Stimulated activated naive CD8-positive, alpha-beta T cell treated with anti-CD3 and anti-CD28 coated beads, Interleukin-15, amount 100 ng/mL, for 72 hours (primary cell): ENCODE results near the gene UCHL5.
A peak's percentile ranks its signal among the peaks of the same experiment; 100 is the strongest.
"Not testable (repeated sequence)": the region's sequence is repeated elsewhere in the genome, so short reads cannot be mapped to it uniquely, and the experiment has no call there.

Source experiments
- ATAC-seq: fragments of 150-1000 bp; cut with Tn5 transposase; 2 replicates; pipeline ENCODE4 v1.10.0; 2021; ENCODE audit warnings: mild to moderate bottlenecking, moderate library complexity
- DNase-seq, 2 donors: peaks; one replicate each; pipeline ENCODE4 v3.0.0; 2021 to 2022
- H3K27ac Mint-ChIP-seq, 2 donors: one replicate each; pipeline ENCODE4 v1.8.0; 2022; ENCODE audit warnings: mild to moderate bottlenecking in 2 of 2, mixed read lengths in 2 of 2, moderate library complexity in 2 of 2
- H3K27me3 Mint-ChIP-seq: one replicate; pipeline ENCODE4 v1.8.0; 2022; ENCODE audit warnings: mixed read lengths
- H3K4me1 Mint-ChIP-seq: one replicate; pipeline ENCODE4 v1.8.0; 2022; ENCODE audit warnings: mild to moderate bottlenecking, mixed read lengths
- H3K4me3 Mint-ChIP-seq, 2 donors: one replicate each; pipeline ENCODE4 v1.8.0; 2022; ENCODE audit warnings: mild to moderate bottlenecking in 2 of 2, mixed read lengths in 2 of 2, moderate library complexity in 1 of 2
- H3K9me3 Mint-ChIP-seq, 2 donors: one replicate each; pipeline ENCODE4 v1.8.0; 2022; ENCODE audit warnings: mixed read lengths in 2 of 2

UCHL5 gene

GRCh38 chr1:193040011-193040410 is 19.1 kb downstream of the UCHL5 start:
- ATAC-seq, result no peak
- Mint-ChIP-seq H3K4me1 (peaks cover 36% of the 10 kb centered on the region), H3K27ac (no peak overlapping the region), H3K4me3 (no peak overlapping the region), H3K27me3 (no peaks in the 10 kb centered on the region), H3K9me3 (no peaks in the 10 kb centered on the region)
- DNase-seq, result no peak

GRCh38 chr1:193036337-193037047 is 22.7 kb downstream of the UCHL5 start:
- Mint-ChIP-seq H3K9me3 (no peaks in the 10 kb centered on the region), H3K4me3 (no peak overlapping the region), H3K27ac (no peak overlapping the region), H3K27me3 (no peaks in the 10 kb centered on the region), H3K4me1 (peaks cover 50% of the 10 kb centered on the region)
- ATAC-seq (no peak), DNase-seq (no peak)

GRCh38 chr1:193033610-193034009 is 25.6 kb downstream of the UCHL5 start:
- Mint-ChIP-seq H3K27ac (peak overlapping the region in 1 of 2 donors; percentile 28), H3K4me3 (no peak overlapping the region), H3K27me3 (no peaks in the 10 kb centered on the region), H3K4me1 (peaks cover 38% of the 10 kb centered on the region), H3K9me3 (no peaks in the 10 kb centered on the region)
- ATAC-seq, result no peak
- DNase-seq, result no peak

GRCh38 chr1:193032643-193033427 is 26.3 kb downstream of the UCHL5 start:
- peaks cover 38% of the 10 kb centered on the region for H3K4me1 Mint-ChIP-seq
- not testable (repeated sequence) for H3K9me3 Mint-ChIP-seq

GRCh38 chr1:193031431-193031830 is 27.7 kb downstream of the UCHL5 start:
- DNase-seq, result no peak
- Mint-ChIP-seq H3K9me3 (no peaks in the 10 kb centered on the region), H3K4me1 (peaks cover 29% of the 10 kb centered on the region), H3K4me3 (no peak overlapping the region), H3K27me3 (no peaks in the 10 kb centered on the region), H3K27ac (no peak overlapping the region)
- ATAC-seq, result no peak

More at GRCh38 chr1:193032643-193033427, 26.3 kb downstream of the UCHL5 start:
- H3K27ac Mint-ChIP-seq, H3K4me3 Mint-ChIP-seq, DNase-seq, ATAC-seq, H3K27me3 Mint-ChIP-seq: not testable (repeated sequence)

DNA sequence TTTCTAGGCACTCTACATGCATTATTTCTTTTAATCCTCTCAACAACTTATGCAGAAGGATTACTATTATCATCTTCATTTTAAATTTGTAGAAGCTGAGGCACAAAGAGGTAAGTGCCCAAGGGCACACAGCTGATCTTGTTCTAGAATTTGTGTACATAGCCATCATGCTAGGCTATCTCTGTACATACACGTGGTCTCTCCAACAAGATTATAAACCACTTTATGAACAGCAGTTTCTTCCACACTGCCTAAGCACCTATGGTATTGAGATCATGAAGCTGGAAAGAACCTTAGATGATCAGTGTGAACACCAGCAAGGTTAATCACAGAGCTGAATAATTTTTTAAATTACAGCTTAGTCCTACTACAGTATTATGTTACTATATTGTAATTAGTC is 28.9 kb downstream of the UCHL5 start:
- H3K27ac Mint-ChIP-seq, result no peak overlapping the region
- H3K27me3 Mint-ChIP-seq, result no peaks in the 10 kb centered on the region
- no peak overlapping the region for H3K4me3 Mint-ChIP-seq
- H3K9me3 Mint-ChIP-seq, result no peaks in the 10 kb centered on the region
- H3K4me1 Mint-ChIP-seq, result peaks cover 23% of the 10 kb centered on the region
- ATAC-seq, result no peak
- DNase-seq, result no peak

DNA sequence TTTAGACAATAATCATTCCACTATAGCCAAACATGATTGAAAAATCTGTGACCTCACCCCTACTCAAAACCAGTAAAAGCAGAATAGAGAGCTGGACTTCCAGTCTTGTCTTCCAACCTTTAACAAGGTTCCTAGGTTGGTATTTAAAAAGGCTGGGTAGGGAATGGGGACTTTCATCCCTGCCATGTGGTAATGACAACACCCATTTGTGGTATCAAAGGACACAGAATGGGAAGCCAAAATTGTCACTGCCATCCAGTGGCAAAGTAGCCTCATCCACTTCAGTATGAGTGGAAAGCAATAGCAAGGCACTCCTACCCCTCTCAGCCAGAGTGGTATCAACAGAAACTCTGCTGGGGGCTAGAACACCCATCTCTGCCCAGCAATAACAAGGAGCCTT is 33.9 kb downstream of the UCHL5 start:
- ATAC-seq (no peak), DNase-seq (no peak)
- no peaks in the 10 kb centered on the region for H3K27me3 Mint-ChIP-seq
- no peaks in the 10 kb centered on the region for H3K9me3 Mint-ChIP-seq
- H3K27ac Mint-ChIP-seq, result no peak overlapping the region
- H3K4me1 Mint-ChIP-seq, result peaks cover 8% of the 10 kb centered on the region
- H3K4me3 Mint-ChIP-seq, result no peak overlapping the region

DNA sequence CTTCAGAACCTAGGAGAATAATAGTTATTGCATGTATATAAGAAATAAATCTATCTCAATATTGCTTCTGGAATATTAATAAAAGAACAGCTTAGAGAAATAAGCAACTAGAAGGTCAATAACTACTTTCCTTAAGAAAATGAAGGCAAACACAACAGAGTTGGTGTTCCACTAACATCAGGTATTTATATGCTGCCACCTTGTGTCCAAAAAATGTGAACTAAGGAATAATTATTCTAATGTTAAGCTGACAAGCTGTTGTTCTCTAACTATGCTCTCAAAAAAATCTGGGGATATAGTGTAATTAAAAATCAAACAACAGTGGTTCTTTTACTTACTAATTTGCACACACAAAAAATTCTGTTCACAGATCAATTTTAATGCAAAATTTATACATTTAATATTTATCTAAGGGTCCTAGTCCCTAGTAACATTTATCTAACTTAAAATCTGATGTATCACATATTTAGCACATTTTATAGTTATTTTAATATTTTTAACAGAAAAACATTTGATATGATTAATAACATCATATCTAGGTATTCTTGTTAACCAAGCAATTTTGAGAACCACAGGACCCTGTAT is 39.6 kb downstream of the UCHL5 start:
- no peaks in the 10 kb centered on the region for H3K9me3 Mint-ChIP-seq
- no peaks in the 10 kb centered on the region for H3K27me3 Mint-ChIP-seq
- no peak overlapping the region for H3K27ac Mint-ChIP-seq
- H3K4me1 Mint-ChIP-seq, result no peaks in the 10 kb centered on the region
- no peak overlapping the region for H3K4me3 Mint-ChIP-seq
- ATAC-seq (no peak), DNase-seq (no peak)

DNA sequence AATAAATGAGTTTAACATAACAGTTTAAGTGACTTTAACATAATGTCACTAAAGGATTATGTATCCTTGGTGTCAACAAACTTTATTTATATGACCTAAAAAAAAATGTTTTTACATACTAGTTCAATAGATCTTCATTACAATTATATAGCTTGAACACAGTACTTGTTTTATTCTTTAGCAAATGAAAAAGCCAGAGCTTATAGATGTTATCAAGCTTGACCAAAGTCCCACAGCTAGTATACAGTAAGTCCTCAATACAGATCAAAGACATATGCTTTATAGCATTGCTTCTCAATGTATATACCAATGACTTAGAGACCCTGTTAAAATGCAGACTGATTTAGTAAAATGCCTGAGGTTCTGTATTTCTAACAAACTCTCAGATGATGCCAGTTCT is 42.4 kb downstream of the UCHL5 start:
- no peaks in the 10 kb centered on the region for H3K27me3 Mint-ChIP-seq
- H3K9me3 Mint-ChIP-seq, result no peaks in the 10 kb centered on the region
- no peak for ATAC-seq
- DNase-seq, result no peak
- no peaks in the 10 kb centered on the region for H3K4me1 Mint-ChIP-seq
- no peak overlapping the region for H3K4me3 Mint-ChIP-seq
- no peak overlapping the region for H3K27ac Mint-ChIP-seq

DNA sequence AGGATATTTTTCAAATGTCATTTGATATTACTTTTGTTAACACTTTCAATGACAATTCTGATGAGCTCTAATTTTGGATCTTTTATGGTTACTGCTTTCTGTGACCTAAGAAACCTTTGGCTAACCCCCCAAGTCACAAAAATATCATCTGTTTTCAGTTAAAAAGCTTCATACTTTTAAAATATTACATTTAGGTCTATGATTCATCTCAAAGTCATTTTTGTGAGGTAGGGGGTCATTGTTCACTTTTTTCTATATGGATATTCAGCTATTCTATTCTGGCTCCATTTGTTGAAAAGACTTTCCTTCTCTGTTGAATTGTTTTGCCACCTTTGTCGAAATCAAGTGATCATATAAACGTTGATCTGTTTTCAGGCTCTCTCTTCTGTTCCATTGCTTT is 44.8 kb downstream of the UCHL5 start:
- ATAC-seq (no peak), DNase-seq (no peak)
- Mint-ChIP-seq H3K27me3 (no peaks in the 10 kb centered on the region), H3K4me3 (no peak overlapping the region), H3K9me3 (no peaks in the 10 kb centered on the region), H3K4me1 (no peaks in the 10 kb centered on the region), H3K27ac (no peak overlapping the region)

DNA sequence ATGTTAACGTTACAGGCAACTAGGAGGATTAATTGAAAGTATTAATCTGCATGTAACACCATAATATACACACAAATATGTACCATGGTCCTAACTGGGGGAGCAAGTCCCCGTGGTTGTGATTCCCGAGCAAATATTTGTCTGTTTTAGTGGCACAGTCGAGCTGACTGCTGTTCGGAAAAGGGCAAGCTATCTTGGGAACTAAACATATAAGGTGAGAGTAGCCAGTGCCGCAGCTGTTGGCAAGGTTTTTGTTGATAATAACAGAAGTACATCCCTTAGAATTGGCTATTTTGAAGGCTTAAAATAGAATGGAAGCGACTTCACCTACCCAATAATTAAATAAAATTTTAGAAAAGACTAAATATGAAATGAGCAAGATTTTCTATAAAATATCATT is 45.5 kb downstream of the UCHL5 start:
- H3K4me1 Mint-ChIP-seq, result no peaks in the 10 kb centered on the region
- H3K9me3 Mint-ChIP-seq, result no peaks in the 10 kb centered on the region
- no peak overlapping the region for H3K4me3 Mint-ChIP-seq
- DNase-seq (no peak), ATAC-seq (no peak)
- no peaks in the 10 kb centered on the region for H3K27me3 Mint-ChIP-seq
- H3K27ac Mint-ChIP-seq, result no peak overlapping the region

DNA sequence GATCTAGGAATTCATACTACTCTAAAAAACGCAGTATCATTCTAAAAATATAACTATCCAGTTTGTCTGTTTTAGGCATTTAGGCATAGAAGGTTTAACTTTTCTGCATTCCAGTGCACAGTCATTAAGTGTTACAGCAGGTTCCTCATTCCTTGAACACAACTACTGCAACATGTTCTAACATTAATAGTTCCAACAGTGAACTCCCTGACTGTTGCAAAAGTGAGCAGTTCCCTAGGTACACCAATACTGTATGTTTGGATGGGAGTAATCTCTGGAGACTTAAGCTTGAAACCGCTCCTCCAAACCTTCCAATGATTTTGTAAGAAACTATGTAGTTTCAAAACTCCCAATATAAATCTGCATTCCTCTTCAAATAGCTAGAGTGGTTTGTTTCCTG is 46.2 kb downstream of the UCHL5 start:
- no peak for DNase-seq
- no peaks in the 10 kb centered on the region for H3K9me3 Mint-ChIP-seq
- no peak overlapping the region for H3K27ac Mint-ChIP-seq
- no peak overlapping the region for H3K4me3 Mint-ChIP-seq
- no peaks in the 10 kb centered on the region for H3K27me3 Mint-ChIP-seq
- no peak for ATAC-seq
- H3K4me1 Mint-ChIP-seq, result no peaks in the 10 kb centered on the region

- DNase-seq (no peak), ATAC-seq (no peak)
- Mint-ChIP-seq H3K27ac (no peak overlapping the region), H3K4me1 (no peaks in the 10 kb centered on the region), H3K4me3 (no peak overlapping the region), H3K27me3 (no peaks in the 10 kb centered on the region), H3K9me3 (no peaks in the 10 kb centered on the region)
These were observed 47.8 kb downstream of the UCHL5 start for GRCh38 chr1:193011406-193011805.

GRCh38 chr1:193009501-193009900 is 49.7 kb downstream of the UCHL5 start:
- no peaks in the 10 kb centered on the region for H3K4me1 Mint-ChIP-seq
- ATAC-seq (no peak), DNase-seq (no peak)
- no peak overlapping the region for H3K27ac Mint-ChIP-seq
- no peak overlapping the region for H3K4me3 Mint-ChIP-seq
- H3K27me3 Mint-ChIP-seq, result no peaks in the 10 kb centered on the region
- H3K9me3 Mint-ChIP-seq, result peaks cover 5 to 10% of the 10 kb centered on the region in 2 donors

DNA sequence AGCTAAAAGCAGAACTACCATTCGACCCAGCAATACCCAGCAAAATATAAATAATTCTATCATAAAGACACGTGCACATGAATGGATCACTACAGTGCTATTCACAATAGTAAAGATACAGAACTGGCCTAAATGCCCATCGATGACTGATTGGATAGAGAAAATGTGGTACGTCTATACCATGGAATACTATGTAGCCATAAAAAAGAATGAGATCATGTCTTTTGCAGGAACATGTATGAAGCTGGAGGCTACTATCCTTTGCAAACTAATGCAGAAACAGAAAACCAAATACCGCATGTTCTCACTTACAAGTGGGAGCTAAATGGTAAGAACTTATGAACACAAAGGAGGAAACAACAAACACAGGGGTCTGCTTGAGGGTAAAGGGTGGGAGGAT is 53.4 kb downstream of the UCHL5 start:
- Mint-ChIP-seq H3K4me1 (no peaks in the 10 kb centered on the region), H3K27me3 (no peaks in the 10 kb centered on the region), H3K9me3 (peaks cover 5 to 12% of the 10 kb centered on the region in 2 donors), H3K27ac (no peak overlapping the region), H3K4me3 (no peak overlapping the region)
- no peak for ATAC-seq
- no peak for DNase-seq

GRCh38 chr1:192998536-192998935 is 60.6 kb downstream of the UCHL5 start:
- Mint-ChIP-seq H3K4me3 (no peak overlapping the region), H3K4me1 (no peaks in the 10 kb centered on the region), H3K9me3 (no peaks in the 10 kb centered on the region), H3K27ac (peak overlapping the region in 1 of 2 donors; percentile 34), H3K27me3 (no peaks in the 10 kb centered on the region)
- ATAC-seq (no peak), DNase-seq (no peak)
